Stimulated activated CD8-positive, alpha-beta memory T cell treated with anti-CD3 and anti-CD28 coated beads, Interleukin-12 subunit alpha, Interleukin-12 subunit beta, amount 100 ng/mL, for 24 hours (primary cell): ENCODE results near the gene HUWE1.
"Not testable (repeated sequence)": the region's sequence is repeated elsewhere in the genome, so short reads cannot be mapped to it uniquely, and the experiment has no call there.

ENCODE experiments used
- DNase-seq: peaks from one replicate; pipeline ENCODE4 v3.0.0-alpha.2; 2020; ENCODE audit errors: extremely low read depth

The HUWE1 gene

DNA sequence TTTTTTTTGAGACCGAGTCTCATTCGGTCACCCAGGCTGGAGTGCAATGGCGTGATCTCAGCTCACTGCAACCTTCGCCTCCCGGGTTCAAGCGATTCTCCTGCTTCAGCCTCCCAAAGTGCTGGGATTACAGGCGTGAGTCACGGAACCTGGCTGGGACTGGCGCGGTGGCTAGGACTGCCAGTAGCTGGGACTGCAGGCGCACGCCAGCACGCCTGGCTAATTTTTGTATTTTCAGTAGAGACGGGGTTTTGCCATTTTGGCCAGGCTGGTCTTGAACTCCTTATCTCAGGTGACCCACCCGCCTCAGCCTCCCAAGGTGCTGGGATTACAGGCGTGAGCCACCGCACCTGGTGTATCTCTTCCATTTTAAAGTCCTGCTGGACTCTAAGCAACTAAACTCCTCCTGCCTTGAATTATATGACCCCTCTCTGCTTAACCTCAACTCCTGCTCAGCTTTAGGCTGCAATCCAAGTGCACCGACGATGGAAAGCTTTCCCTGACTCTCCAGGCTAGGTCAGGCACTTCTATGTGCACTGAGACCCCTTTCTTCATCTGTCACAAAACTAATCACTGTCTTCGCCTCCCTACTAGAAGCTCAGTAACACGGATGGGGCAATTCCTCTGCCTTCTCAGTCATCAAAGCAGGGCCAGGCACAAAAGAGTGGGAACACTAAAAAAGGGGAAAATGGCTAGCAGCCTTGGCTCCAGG, 155.1 kb downstream of the HUWE1 start:
- not testable (repeated sequence) for DNase-seq

GRCh38 chrX:53526999-53527398, 159.5 kb downstream of the HUWE1 start:
- DNase-seq: no peak

GRCh38 chrX:53511322-53511721, 175.2 kb downstream of the HUWE1 start:
- DNase-seq: no peak

- DNase-seq: not testable (repeated sequence)
Measured at GRCh38 chrX:53504035-53504434, 182.5 kb downstream of the HUWE1 start.

GRCh38 chrX:53494436-53494835, 192.1 kb downstream of the HUWE1 start:
- DNase-seq: no peak

GRCh38 chrX:53486285-53486684, 200.2 kb downstream of the HUWE1 start:
- no peak for DNase-seq

- DNase-seq: no peak
Measured at GRCh38 chrX:53483838-53484405, 202.6 kb downstream of the HUWE1 start.

DNA sequence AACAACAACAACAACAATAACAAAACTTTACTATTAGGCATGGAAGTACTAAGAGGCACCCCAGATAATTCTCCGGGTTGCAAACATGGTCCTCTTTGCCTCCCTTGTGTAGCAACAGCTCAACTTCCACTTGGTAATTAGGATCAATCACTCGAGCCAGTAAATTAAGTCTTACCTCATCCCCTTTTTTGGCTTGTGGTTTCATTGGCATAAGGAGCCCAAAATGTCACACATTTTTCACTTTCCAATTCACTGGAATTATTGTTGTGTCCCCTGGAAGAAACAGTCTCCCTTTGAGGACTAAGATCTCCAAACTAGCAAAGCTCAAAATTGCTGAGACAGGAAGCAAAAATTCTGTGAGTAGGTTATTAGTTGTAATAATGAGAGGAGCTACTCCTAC, 203.1 kb downstream of the HUWE1 start:
- DNase-seq: no peak
